ENCODE results near the gene FLNB. TPM values are rescaled to one million over a fixed set of nuclear protein-coding genes. Genes with fewer than 3 reads are reported as not detected.
"Not testable (repeated sequence)": the region's sequence is repeated elsewhere in the genome, so short reads cannot be mapped to it uniquely, and the experiment has no call there.

FLNB gene
- total RNA-seq, 4 donors from 2014 or later: 61.9 to 114 (median 89.9) TPM

DNA sequence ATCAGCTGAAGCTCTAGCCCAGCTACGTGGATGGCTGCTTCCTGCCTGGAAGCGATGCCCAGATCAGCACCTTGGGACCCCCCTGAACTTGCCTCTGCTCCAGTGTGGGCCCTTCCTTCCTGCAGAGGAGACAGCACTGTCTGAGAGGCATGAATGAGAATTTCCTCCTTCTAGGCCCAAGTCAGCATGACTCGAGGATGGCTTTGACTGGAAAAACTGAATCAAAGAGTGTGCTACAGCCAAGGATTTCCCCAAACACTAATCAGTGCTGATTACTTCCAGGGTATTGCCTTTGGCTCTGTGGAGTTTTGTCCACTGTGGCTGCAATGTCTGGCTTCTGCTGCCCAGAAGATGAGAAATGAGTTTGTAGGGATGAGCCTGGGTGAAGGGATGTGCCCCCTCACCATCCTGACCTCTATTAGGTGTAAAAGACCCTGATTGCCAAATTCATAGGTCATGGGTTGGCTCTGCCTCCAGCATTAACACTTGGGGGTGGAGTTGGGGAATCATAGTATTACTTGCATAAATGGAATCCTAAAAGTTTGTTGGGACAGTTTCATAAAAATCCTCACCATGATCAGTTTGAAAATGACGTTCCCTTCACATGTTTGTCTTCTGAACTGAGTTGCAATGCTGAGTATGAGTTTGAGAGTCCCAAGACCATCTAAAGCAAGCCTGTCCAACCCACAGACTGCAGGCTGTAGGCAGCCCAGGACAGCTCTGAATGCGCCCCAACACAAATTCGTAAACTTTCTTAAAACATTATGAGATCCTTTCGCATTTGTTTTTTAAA is 36.7 kb downstream of the FLNB start:
- Histone ChIP-seq H3K36me3 (no peaks in the 10 kb centered on the region), H3K27me3 (no peaks in the 10 kb centered on the region), H3K4me3 (no peak overlapping the region), H3K4me1 (peaks cover 69 to 99% (median 98%) of the 10 kb centered on the region in 4 donors), H3K9me3 (no peaks in the 10 kb centered on the region), H3K27ac (replicated peaks in 1 of 4) (peak overlapping the region; percentile 76 to 86 (median 80))
- DNase-seq (ENCODE audit: extremely low spot score): no peak
- intact Hi-C loops (cut with DNase I): no loop called here
- TF ChIP-seq EP300 (IDR thresholded peaks at IDR 0.05) (no peak), POLR2AphosphoS5 (IDR thresholded peaks at IDR 0.05) (peak; percentile 48 to 71)
- 55% methylated on average over 7 of the region's 7 CpGs for WGBS

GRCh38 chr3:58047826-58048225 is 39.6 kb downstream of the FLNB start:
- 50% methylated on average over 4 of the region's 5 CpGs for WGBS
- peak overlapping the region; percentile 76 to 86 (median 80) for H3K27ac ChIP-seq (replicated peaks in 1 of 4)
- intact Hi-C loops (cut with DNase I): no loop called here

GRCh38 chr3:58048301-58048700 is 40.1 kb downstream of the FLNB start:
- Histone ChIP-seq H3K27me3 (no peaks in the 10 kb centered on the region), H3K27ac (replicated peaks in 1 of 4) (peak overlapping the region; percentile 76 to 86 (median 80)), H3K9me3 (no peaks in the 10 kb centered on the region), H3K36me3 (no peaks in the 10 kb centered on the region), H3K4me1 (peaks cover 77 to 99% (median 98%) of the 10 kb centered on the region in 4 donors), H3K4me3 (no peak overlapping the region)
- WGBS: 47% methylated on average over 4 of the region's 4 CpGs
- intact Hi-C loops (cut with DNase I): no loop called here
- DNase-seq (ENCODE audit: extremely low spot score): no peak
- TF ChIP-seq EP300 (IDR thresholded peaks at IDR 0.05) (no peak), POLR2A (IDR thresholded peaks at IDR 0.05; ENCODE audit: low read depth) (no peak), POLR2AphosphoS5 (IDR thresholded peaks at IDR 0.05) (peak; percentile 42 to 66)

More at GRCh38 chr3:58047826-58048225, 39.6 kb downstream of the FLNB start:
- H3K4me1 ChIP-seq: peaks cover 76 to 99% (median 98%) of the 10 kb centered on the region in 4 donors
- no peaks in the 10 kb centered on the region for H3K9me3 ChIP-seq
- H3K4me3 ChIP-seq: no peak overlapping the region
- no peaks in the 10 kb centered on the region for H3K27me3 ChIP-seq
- DNase-seq (ENCODE audit: extremely low spot score): no peak
- TF ChIP-seq EP300 (IDR thresholded peaks at IDR 0.05) (peak; percentile 72), POLR2AphosphoS5 (IDR thresholded peaks at IDR 0.05) (peak in 1 of 2 donors; percentile 50), CTCF (IDR thresholded peaks at IDR 0.05) (no peak)
- H3K36me3 ChIP-seq: no peaks in the 10 kb centered on the region

DNA sequence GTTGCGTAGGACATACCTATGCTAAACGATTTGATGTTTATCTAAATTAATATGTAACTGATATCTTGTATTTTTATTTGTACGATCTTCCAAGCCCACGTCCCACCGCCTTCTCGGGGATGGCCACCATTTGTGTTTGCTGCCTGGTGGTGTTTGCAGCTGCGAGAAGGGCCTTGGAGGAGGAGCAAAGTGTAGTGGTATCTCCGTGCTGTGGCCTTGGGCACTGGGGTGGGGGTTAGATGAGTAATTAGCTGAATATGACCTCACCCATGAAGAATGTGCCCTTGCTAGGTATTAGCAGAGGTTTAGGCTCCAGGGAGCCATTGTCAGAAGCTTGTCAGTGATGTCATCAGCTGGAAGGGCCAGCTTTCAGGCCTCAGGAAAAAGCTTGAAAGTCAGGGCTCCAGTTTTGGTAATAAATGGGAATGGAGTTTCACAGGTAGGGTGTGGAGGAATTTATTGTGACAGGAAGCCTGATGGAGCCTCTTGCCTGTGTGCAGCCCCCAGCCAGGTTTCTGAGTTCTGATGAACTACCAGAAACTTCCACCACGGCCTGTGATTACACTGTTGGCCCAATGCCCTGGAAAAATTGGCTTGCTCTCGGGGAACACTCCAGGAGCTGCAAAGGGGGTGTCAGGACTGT is 41.0 kb downstream of the FLNB start:
- H3K4me1 ChIP-seq: peaks cover 70 to 98% (median 97%) of the 10 kb centered on the region in 4 donors
- H3K36me3 ChIP-seq: no peaks in the 10 kb centered on the region
- H3K4me3 ChIP-seq: no peak overlapping the region
- intact Hi-C loops (cut with DNase I): no loop called here
- 50% methylated on average over 10 of the region's 10 CpGs for WGBS
- peak overlapping the region; percentile 76 to 86 (median 80) for H3K27ac ChIP-seq (replicated peaks in 1 of 4)
- H3K9me3 ChIP-seq: no peaks in the 10 kb centered on the region
- TF ChIP-seq POLR2AphosphoS5 (IDR thresholded peaks at IDR 0.05): peak in 1 of 2 donors; percentile 56
- no peak for TF ChIP-seq POLR2A (IDR thresholded peaks at IDR 0.05; ENCODE audit: low read depth)
- no peak for TF ChIP-seq CTCF (IDR thresholded peaks at IDR 0.05)
- no peak for TF ChIP-seq EP300 (IDR thresholded peaks at IDR 0.05)
- no peaks in the 10 kb centered on the region for H3K27me3 ChIP-seq
- DNase-seq (ENCODE audit: extremely low spot score): no peak

- Histone ChIP-seq H3K4me3 (no peak overlapping the region), H3K4me1 (peaks cover 61 to 92% (median 82%) of the 10 kb centered on the region in 4 donors), H3K27ac (replicated peaks in 1 of 4) (peak overlapping the region; percentile 76 to 86 (median 80)), H3K36me3 (no peaks in the 10 kb centered on the region), H3K27me3 (no peaks in the 10 kb centered on the region), H3K9me3 (no peaks in the 10 kb centered on the region)
- DNase-seq (ENCODE audit: extremely low spot score): no peak
- TF ChIP-seq EP300 (IDR thresholded peaks at IDR 0.05) (no peak), POLR2AphosphoS5 (IDR thresholded peaks at IDR 0.05) (peak in 1 of 2 donors; percentile 16), CTCF (IDR thresholded peaks at IDR 0.05) (no peak), POLR2A (IDR thresholded peaks at IDR 0.05; ENCODE audit: low read depth) (no peak)
- 46% methylated on average over 9 of the region's 9 CpGs for WGBS
- intact Hi-C loops (cut with DNase I): no loop called here
Observed at GRCh38 chr3:58051196-58051595, 43.0 kb downstream of the FLNB start.

DNA sequence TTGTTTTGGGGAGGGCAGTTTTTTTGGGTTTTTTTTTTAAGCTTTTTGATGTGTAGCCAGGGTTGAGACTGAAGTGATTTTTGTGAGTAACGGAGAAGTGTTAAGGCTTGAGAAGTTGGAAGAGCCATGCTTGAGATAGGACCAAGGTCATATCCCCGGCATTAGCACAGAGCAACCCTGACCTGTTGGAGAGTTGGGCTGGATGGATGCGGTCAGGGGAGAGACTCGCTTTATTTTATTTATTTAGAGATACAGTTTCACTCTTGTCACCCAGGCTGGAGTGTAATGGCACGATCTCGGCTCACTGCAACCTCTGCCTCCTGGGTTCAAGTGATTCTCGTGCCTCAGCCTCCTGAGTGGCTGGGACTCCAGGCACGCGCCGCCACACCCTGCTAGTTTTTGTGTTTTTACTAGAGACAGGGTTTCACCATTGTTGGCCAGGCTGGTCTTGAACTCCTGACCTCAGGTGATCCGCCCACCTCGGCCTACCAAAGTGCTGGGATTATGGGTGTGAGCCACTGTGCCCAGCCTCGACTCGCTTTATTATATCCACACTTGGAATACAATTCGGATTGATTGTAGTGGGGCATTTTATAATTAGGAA is 43.5 kb downstream of the FLNB start:
- H3K9me3 ChIP-seq; H3K27me3 ChIP-seq; H3K36me3 ChIP-seq; DNase-seq (ENCODE audit: extremely low spot score); H3K4me3 ChIP-seq; intact Hi-C loops (cut with DNase I): not testable (repeated sequence)
- Histone ChIP-seq H3K27ac (replicated peaks in 1 of 4) (peak overlapping the region; percentile 76 to 86 (median 80)), H3K4me1 (peaks cover 61 to 87% (median 79%) of the 10 kb centered on the region in 4 donors)
- 80% methylated on average over 15 of the region's 15 CpGs for WGBS

Data from esophagus muscularis mucosa (tissue), 4 donors.